CD14-positive monocyte (primary cell): ENCODE measurements around the gene SPRYD7. TPM values are rescaled to one million over a fixed set of nuclear protein-coding genes. Genes with fewer than 3 reads are reported as not detected.

Source experiments
- DNase-seq, 3 donors: peaks; one replicate each; pipeline ENCODE4 v3.0.0-alpha.2; 2011 to 2022
- H2AFZ ChIP-seq: 2 replicates; pipeline ENCODE4 v1.6.0; 2012; ENCODE audit warnings: mild to moderate bottlenecking, low read depth, low read length, inconsistent platforms; ENCODE audit not compliant: insufficient read depth, poor library complexity, severe bottlenecking
- H3K27ac ChIP-seq, 2 donors: 1 replicate in 1 of 2; 2 replicates in 1 of 2; pipeline ENCODE4 v1.5.1; 2012 to 2013; ENCODE audit warnings: low read length in 2 of 2, control low read depth in 1 of 2, inconsistent platforms in 1 of 2, low read depth in 1 of 2, mild to moderate bottlenecking in 1 of 2
- H3K27me3 ChIP-seq, 2 donors: one replicate each; pipeline versions ENCODE4 v1.6.0 to v1.6.1; 2011 to 2013; ENCODE audit warnings: low read length in 2 of 2; ENCODE audit not compliant: control insufficient read depth in 2 of 2, insufficient read depth in 2 of 2
- H3K36me3 ChIP-seq, 2 donors: replicated peaks in 1 of 2; 1 replicate in 1 of 2; 2 replicates in 1 of 2; pipeline versions ENCODE4 v1.5.1 to v1.6.1; 2012 to 2013; ENCODE audit warnings: low read length in 2 of 2, control low read depth in 1 of 2, inconsistent platforms in 1 of 2, mild to moderate bottlenecking in 1 of 2; ENCODE audit not compliant: insufficient read depth in 2 of 2, control insufficient read depth in 1 of 2
- H3K4me1 ChIP-seq, 2 donors: 1 replicate in 1 of 2; 2 replicates in 1 of 2; pipeline versions ENCODE4 v1.5.1 to v1.6.1; 2012 to 2013; ENCODE audit warnings: low read length in 2 of 2, control low read depth in 1 of 2, inconsistent platforms in 1 of 2, mild to moderate bottlenecking in 1 of 2, moderate library complexity in 1 of 2; ENCODE audit not compliant: insufficient read depth in 2 of 2, control insufficient read depth in 1 of 2
- H3K4me2 ChIP-seq: replicated peaks from 2 replicates; pipeline ENCODE3; 2012; ENCODE audit warnings: low read length, moderate library complexity, mild to moderate bottlenecking; ENCODE audit not compliant: poor library complexity, severe bottlenecking; ENCODE audit errors: extremely low read depth
- H3K4me3 ChIP-seq, 3 experiments: fragments of 200-600 bp in 1 of 3; sonication (generic) in 1 of 3; replicated peaks in 1 of 3; 1 replicate in 2 of 3; 2 replicates in 1 of 3; pipeline ENCODE4 v1.5.1; 2011 to 2013; ENCODE audit warnings: low read length in 3 of 3, mild to moderate bottlenecking in 3 of 3, control low read depth in 2 of 3, low read depth in 2 of 3, inconsistent platforms in 1 of 3, moderate library complexity in 1 of 3
- H3K79me2 ChIP-seq: 2 replicates; pipeline ENCODE4 v1.6.0; 2012; ENCODE audit warnings: mild to moderate bottlenecking, control low read depth, inconsistent platforms, low read length, moderate library complexity; ENCODE audit not compliant: insufficient read depth
- H3K9ac ChIP-seq: 2 replicates; pipeline ENCODE4 v1.6.0; 2017; ENCODE audit warnings: low read length, mild to moderate bottlenecking; ENCODE audit not compliant: insufficient read depth, poor library complexity, severe bottlenecking
- H3K9me3 ChIP-seq, 2 donors: replicated peaks in 1 of 2; 1 replicate in 1 of 2; 2 replicates in 1 of 2; pipeline versions ENCODE4 v1.5.1 to v1.6.1; 2012 to 2013; ENCODE audit warnings: low read length in 2 of 2, control low read depth in 1 of 2; ENCODE audit not compliant: control insufficient read depth in 1 of 2, insufficient read depth in 1 of 2
- H4K20me1 ChIP-seq: 2 replicates; pipeline ENCODE4 v1.6.0; 2012; ENCODE audit warnings: mild to moderate bottlenecking, low read length, control low read depth, moderate library complexity; ENCODE audit not compliant: insufficient read depth
- H3K27ac Mint-ChIP-seq, 7 donors: one replicate each; pipeline ENCODE4 v1.8.0; 2020; ENCODE audit warnings: mild to moderate bottlenecking in 7 of 7, mixed read lengths in 7 of 7, moderate library complexity in 6 of 7, inconsistent platforms in 2 of 7
- H3K27me3 Mint-ChIP-seq, 3 donors: one replicate each; pipeline ENCODE4 v1.8.0; 2021 to 2022; ENCODE audit warnings: low read depth in 3 of 3, mild to moderate bottlenecking in 3 of 3, mixed read lengths in 3 of 3, moderate library complexity in 3 of 3, inconsistent platforms in 1 of 3
- H3K36me3 Mint-ChIP-seq, 2 donors: one replicate each; pipeline ENCODE4 v1.8.0; 2020; ENCODE audit warnings: mixed read lengths in 2 of 2, inconsistent platforms in 1 of 2, mild to moderate bottlenecking in 1 of 2
- H3K4me1 Mint-ChIP-seq: one replicate; pipeline ENCODE4 v1.8.0; 2020; ENCODE audit warnings: mild to moderate bottlenecking, mixed read lengths
- H3K4me3 Mint-ChIP-seq, 2 donors: one replicate each; pipeline ENCODE4 v1.8.0; 2020; ENCODE audit warnings: mild to moderate bottlenecking in 2 of 2, mixed read lengths in 2 of 2, moderate library complexity in 1 of 2
- H3K9me3 Mint-ChIP-seq, 7 donors: one replicate each; pipeline ENCODE4 v1.8.0; 2020 to 2022; ENCODE audit warnings: mixed read lengths in 7 of 7, mild to moderate bottlenecking in 6 of 7, moderate library complexity in 6 of 7, inconsistent platforms in 2 of 7
- CTCF ChIP-seq: fragments of 200-600 bp; IDR thresholded peaks from one replicate; pipeline ENCODE4 v1.8.0; 2022; ENCODE audit warnings: antibody characterized with exemption, mild to moderate bottlenecking
- WGBS: methylation state at CpG from one replicate; pipeline ENCODE4 v1.1.5; 2013; ENCODE audit warnings: missing lambda C conversion rate; ENCODE audit not compliant: insufficient coverage; 5-methylcytosine and 5-hydroxymethylcytosine counted together
- intact Hi-C, 2 donors: fragments of 100-400 bp; cut with micrococcal nuclease; formaldehyde crosslinking; loops; one replicate each; pipeline versions ENCODE4 v1.15.0 to v1.15.1; 2023
- polyA plus RNA-seq, 3 donors: library from polyadenylated mRNA; depleted of rRNA in 1 of 3; unstranded in 2 of 3; stranded (reverse) in 1 of 3; fragments of 300-500 nt in 2 of 3; fragments of >200 nt in 1 of 3; fragmentation: Illumina TruSeq in 2 of 3; gene quantifications; 1 replicate in 2 of 3; 2 replicates in 1 of 3; pipeline ENCODE4 v1.2.3, GENCODE V29; 2012 to 2021

Gene SPRYD7
- polyA plus RNA-seq, 3 donors, result 1.1 to 2.3 (median 1.2) TPM

- no peak overlapping the region for H3K9ac ChIP-seq
- H3K4me1 ChIP-seq, result peaks cover 10 to 15% of the 10 kb centered on the region in 2 donors
- Mint-ChIP-seq H3K36me3 (peaks cover 31 to 45% of the 10 kb centered on the region in 2 donors), H3K9me3 (peaks cover 0 to 9% (median 6%) of the 10 kb centered on the region in 7 donors), H3K4me3 (no peak overlapping the region), H3K4me1 (peaks cover 15% of the 10 kb centered on the region), H3K27me3 (peaks cover 0 to 1% (median 0%) of the 10 kb centered on the region in 3 donors), H3K27ac (no peak overlapping the region)
- peak overlapping the region in 1 of 2 donors; percentile 34 for H3K27ac ChIP-seq
- 92% methylated on average over 2 of the region's 3 CpGs for WGBS
- intact Hi-C loops, result no loop called here
- H3K9me3 ChIP-seq, result no peaks in the 10 kb centered on the region
- no peaks in the 10 kb centered on the region for H3K27me3 ChIP-seq
- H3K4me2 ChIP-seq, result no peak overlapping the region
- TF ChIP-seq CTCF, result no peak
- H3K4me3 ChIP-seq, result no peak overlapping the region
- no peaks in the 10 kb centered on the region for H4K20me1 ChIP-seq
- peaks cover 0 to 48% of the 10 kb centered on the region in 2 donors for H3K36me3 ChIP-seq
- no peaks in the 10 kb centered on the region for H3K79me2 ChIP-seq
- H2AFZ ChIP-seq, result no peak overlapping the region
- DNase-seq, result no peak
Measured at GRCh38 chr13:49958321-49958720, 22.2 kb upstream of the SPRYD7 start.

- peaks cover 0 to 1% (median 0%) of the 10 kb centered on the region in 3 donors for H3K27me3 Mint-ChIP-seq
Measured at GRCh38 chr13:49956131-49956530, 20.0 kb upstream of the SPRYD7 start.

More at GRCh38 chr13:49956131-49956530, 20.0 kb upstream of the SPRYD7 start:
- Histone ChIP-seq H3K4me2 (no peak overlapping the region), H3K4me3 (no peak overlapping the region), H3K9me3 (no peaks in the 10 kb centered on the region), H3K36me3 (peaks cover 0 to 26% of the 10 kb centered on the region in 2 donors), H2AFZ (no peak overlapping the region), H4K20me1 (no peaks in the 10 kb centered on the region), H3K4me1 (peaks cover 10 to 15% of the 10 kb centered on the region in 2 donors), H3K27me3 (no peaks in the 10 kb centered on the region), H3K79me2 (no peaks in the 10 kb centered on the region), H3K9ac (no peak overlapping the region), H3K27ac (peak overlapping the region in 1 of 2 donors; percentile 42)
- 56% methylated on average over 3 of the region's 3 CpGs for WGBS
- intact Hi-C loops, result no loop called here
- Mint-ChIP-seq H3K4me1 (peaks cover 15% of the 10 kb centered on the region), H3K27ac (peak overlapping the region in 5 of 7 donors; percentile 37 to 78 (median 68)), H3K36me3 (peaks cover 16 to 23% of the 10 kb centered on the region in 2 donors), H3K9me3 (peaks cover 0 to 6% (median 2%) of the 10 kb centered on the region in 7 donors), H3K4me3 (no peak overlapping the region)
- DNase-seq, result peak in 2 of 3 donors; percentile 6 to 19
- no peak for TF ChIP-seq CTCF
